ENCODE data around the gene FBXO7.

GRCh38 chr22:32515084-32515483 is 40.5 kb downstream of the FBXO7 start:
- TF ChIP-seq, protein P1, sequence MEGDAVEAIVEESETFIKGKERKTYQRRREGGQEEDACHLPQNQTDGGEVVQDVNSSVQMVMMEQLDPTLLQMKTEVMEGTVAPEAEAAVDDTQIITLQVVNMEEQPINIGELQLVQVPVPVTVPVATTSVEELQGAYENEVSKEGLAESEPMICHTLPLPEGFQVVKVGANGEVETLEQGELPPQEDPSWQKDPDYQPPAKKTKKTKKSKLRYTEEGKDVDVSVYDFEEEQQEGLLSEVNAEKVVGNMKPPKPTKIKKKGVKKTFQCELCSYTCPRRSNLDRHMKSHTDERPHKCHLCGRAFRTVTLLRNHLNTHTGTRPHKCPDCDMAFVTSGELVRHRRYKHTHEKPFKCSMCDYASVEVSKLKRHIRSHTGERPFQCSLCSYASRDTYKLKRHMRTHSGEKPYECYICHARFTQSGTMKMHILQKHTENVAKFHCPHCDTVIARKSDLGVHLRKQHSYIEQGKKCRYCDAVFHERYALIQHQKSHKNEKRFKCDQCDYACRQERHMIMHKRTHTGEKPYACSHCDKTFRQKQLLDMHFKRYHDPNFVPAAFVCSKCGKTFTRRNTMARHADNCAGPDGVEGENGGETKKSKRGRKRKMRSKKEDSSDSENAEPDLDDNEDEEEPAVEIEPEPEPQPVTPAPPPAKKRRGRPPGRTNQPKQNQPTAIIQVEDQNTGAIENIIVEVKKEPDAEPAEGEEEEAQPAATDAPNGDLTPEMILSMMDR (IDR thresholded peaks at IDR 0.05), result no peak
- no peak for TF ChIP-seq POLR2A (IDR thresholded peaks at IDR 0.05)

All from heart left ventricle (tissue), 13 donors.